ENCODE results near the gene CDHR5. TPM values are rescaled to one million over a fixed set of nuclear protein-coding genes. Genes with fewer than 3 reads are reported as not detected.
A peak's percentile ranks its signal among the peaks of the same experiment; 100 is the strongest.

CDHR5 gene
- total RNA-seq, 1 donor from 2014 or later: not detected

- Histone ChIP-seq H3K27me3 (ENCODE audit: control insufficient read depth, insufficient read depth, low read length) (peaks cover 17% of the 10 kb centered on the region), H3K36me3 (ENCODE audit: control insufficient read depth, insufficient read depth, low read length) (peaks cover 2% of the 10 kb centered on the region), H3K4me3 (ENCODE audit: low read depth, low read length) (no peak within 1 kb of the TSS)
- no peak for FAIRE-seq
- no peak for DNase-seq (ENCODE audit: low read depth)
- no peak for TF ChIP-seq CTCF (IDR thresholded peaks at IDR 0.05; ENCODE audit: insufficient read depth, low read length, severe bottlenecking)
Observed at GRCh38 chr11:636511-637332, 12.0 kb upstream of the CDHR5 start, which contains the start of gene DRD4. Gene DRD4, plus strand, starts transcription at chr11:637269. Its CDS starts 36 bp downstream, at chr11:637305.

- Histone ChIP-seq H3K4me3 (ENCODE audit: low read depth, low read length) (no peak overlapping the region), H3K36me3 (ENCODE audit: control insufficient read depth, insufficient read depth, low read length) (peaks cover 2% of the 10 kb centered on the region), H3K27me3 (ENCODE audit: control insufficient read depth, insufficient read depth, low read length) (peaks cover 17% of the 10 kb centered on the region)
- no peak for TF ChIP-seq CTCF (IDR thresholded peaks at IDR 0.05; ENCODE audit: insufficient read depth, low read length, severe bottlenecking)
- DNase-seq (ENCODE audit: low read depth): no peak
- peak; percentile 90 for FAIRE-seq
Observed at GRCh38 chr11:635945-636510, 11.3 kb upstream of the CDHR5 start.

GRCh38 chr11:630871-631270 lies 6.1 kb upstream of the CDHR5 start:
- DNase-seq (ENCODE audit: low read depth) (no peak), FAIRE-seq (no peak)
- peaks cover 2% of the 10 kb centered on the region for H3K36me3 ChIP-seq (ENCODE audit: control insufficient read depth, insufficient read depth, low read length)
- TF ChIP-seq CTCF (IDR thresholded peaks at IDR 0.05; ENCODE audit: insufficient read depth, low read length, severe bottlenecking): no peak
- H3K4me3 ChIP-seq (ENCODE audit: low read depth, low read length): no peak overlapping the region
- H3K27me3 ChIP-seq (ENCODE audit: control insufficient read depth, insufficient read depth, low read length): peaks cover 4% of the 10 kb centered on the region

GRCh38 chr11:629237-629583 lies 4.5 kb upstream of the CDHR5 start:
- DNase-seq (ENCODE audit: low read depth) (no peak), FAIRE-seq (no peak)
- TF ChIP-seq CTCF (IDR thresholded peaks at IDR 0.05; ENCODE audit: insufficient read depth, low read length, severe bottlenecking): no peak
- Histone ChIP-seq H3K4me3 (ENCODE audit: low read depth, low read length) (no peak overlapping the region), H3K27me3 (ENCODE audit: control insufficient read depth, insufficient read depth, low read length) (peaks cover 4% of the 10 kb centered on the region), H3K36me3 (ENCODE audit: control insufficient read depth, insufficient read depth, low read length) (peaks cover 2% of the 10 kb centered on the region)

- H3K36me3 ChIP-seq (ENCODE audit: control insufficient read depth, insufficient read depth, low read length): peaks cover 2% of the 10 kb centered on the region
- H3K27me3 ChIP-seq (ENCODE audit: control insufficient read depth, insufficient read depth, low read length): peaks cover 4% of the 10 kb centered on the region
- H3K4me3 ChIP-seq (ENCODE audit: low read depth, low read length): no peak overlapping the region
- no peak for FAIRE-seq
- no peak for TF ChIP-seq CTCF (IDR thresholded peaks at IDR 0.05; ENCODE audit: insufficient read depth, low read length, severe bottlenecking)
- no peak for DNase-seq (ENCODE audit: low read depth)
Observed at GRCh38 chr11:628056-628455, 3.3 kb upstream of the CDHR5 start.

All from bronchial epithelial cell (primary cell).